GM18858 (cell line): ENCODE results near the gene EHD1.

Experiments used
- ATAC-seq: cut with Tn5 transposase; IDR thresholded peaks from one replicate; pipeline ENCODE4 v1.9.1; 2021; ENCODE audit not compliant: unreplicated experiment

Gene EHD1

GRCh38 chr11:64845129-64845775 is 33.2 kb downstream of the EHD1 start:
- no peak for ATAC-seq

GRCh38 chr11:64844330-64845128 is 33.9 kb downstream of the EHD1 start, which contains the start of gene CDC42BPG:
Gene CDC42BPG, minus strand, starts transcription at chr11:64844653. Its CDS starts 84 bp downstream, at chr11:64844569.
- ATAC-seq: no peak

DNA sequence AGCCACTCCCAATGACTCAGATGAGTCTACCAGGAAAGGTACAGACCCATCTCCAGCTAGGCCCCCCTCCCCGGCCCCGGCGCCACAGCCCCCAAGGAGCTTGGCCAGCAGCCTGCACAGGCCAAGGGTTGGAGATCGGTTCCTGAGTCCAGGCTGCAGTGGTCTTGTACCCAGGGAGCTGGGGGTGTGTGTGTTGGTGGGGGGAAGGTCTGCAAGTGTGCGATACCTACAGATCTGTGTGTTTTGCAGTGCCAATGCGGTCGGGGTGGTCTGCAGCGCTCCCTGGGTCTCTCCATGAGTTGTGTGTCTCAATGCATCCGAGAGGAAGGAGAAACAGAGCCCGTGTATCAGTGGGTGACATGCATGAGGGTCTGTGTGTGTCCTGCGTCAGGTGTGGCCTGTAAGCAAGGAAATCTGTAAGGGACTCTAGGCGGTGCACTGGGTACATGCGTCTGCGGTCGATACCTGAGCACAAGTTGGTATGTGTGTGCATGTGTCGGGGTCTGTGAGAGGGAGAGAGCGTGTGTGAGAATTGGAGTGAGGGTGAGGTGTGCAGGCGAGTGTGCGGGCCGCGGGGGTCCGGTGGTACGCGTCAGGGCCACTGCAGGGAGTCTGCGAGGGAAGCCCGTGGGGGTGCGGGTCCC is 34.6 kb downstream of the EHD1 start:
- ATAC-seq: no peak

GRCh38 chr11:64842851-64843685 is 35.4 kb downstream of the EHD1 start:
- no peak for ATAC-seq

GRCh38 chr11:64842366-64842759 is 36.1 kb downstream of the EHD1 start:
- no peak for ATAC-seq

DNA sequence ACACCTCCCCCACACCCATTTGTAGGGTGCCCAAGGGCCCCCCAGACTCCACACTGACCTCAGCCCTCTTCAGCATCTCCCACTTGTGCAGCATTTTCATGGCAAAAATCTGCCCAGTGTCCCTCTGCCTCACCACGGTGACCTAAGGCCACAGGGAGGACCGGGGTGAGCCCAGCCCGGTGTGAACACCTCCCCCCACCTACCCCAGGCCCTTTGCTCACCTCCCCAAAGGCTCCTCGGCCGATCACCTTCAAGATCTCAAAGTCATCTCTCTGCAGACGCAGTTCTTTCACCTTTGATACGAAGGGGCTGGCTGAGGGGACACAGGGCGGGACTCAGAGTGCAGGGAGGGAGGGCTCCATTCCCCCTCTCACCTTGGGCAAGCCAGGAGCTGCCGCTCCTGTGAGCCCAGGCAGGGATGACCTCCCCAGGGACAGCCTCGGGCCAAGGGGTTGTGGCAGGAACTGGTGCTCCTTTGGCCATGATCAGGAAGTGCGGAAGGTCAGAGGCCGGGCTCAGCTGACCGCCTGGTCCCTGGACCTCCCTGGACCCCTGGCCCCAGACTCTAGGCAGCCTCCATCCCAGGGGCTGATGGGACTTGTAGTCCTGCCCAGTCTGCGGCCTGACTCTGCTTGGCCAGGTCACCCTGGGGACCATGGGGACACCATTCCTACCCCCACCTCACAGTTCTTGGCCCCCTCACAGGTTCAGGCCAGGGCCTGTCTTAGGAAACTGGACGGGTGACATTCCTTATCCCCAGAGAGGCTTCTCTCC is 36.6 kb downstream of the EHD1 start:
- ATAC-seq: no peak

- ATAC-seq: no peak
Observed at GRCh38 chr11:64839887-64840782, 38.3 kb downstream of the EHD1 start.

GRCh38 chr11:64839335-64839734 is 39.1 kb downstream of the EHD1 start:
- ATAC-seq: no peak

DNA sequence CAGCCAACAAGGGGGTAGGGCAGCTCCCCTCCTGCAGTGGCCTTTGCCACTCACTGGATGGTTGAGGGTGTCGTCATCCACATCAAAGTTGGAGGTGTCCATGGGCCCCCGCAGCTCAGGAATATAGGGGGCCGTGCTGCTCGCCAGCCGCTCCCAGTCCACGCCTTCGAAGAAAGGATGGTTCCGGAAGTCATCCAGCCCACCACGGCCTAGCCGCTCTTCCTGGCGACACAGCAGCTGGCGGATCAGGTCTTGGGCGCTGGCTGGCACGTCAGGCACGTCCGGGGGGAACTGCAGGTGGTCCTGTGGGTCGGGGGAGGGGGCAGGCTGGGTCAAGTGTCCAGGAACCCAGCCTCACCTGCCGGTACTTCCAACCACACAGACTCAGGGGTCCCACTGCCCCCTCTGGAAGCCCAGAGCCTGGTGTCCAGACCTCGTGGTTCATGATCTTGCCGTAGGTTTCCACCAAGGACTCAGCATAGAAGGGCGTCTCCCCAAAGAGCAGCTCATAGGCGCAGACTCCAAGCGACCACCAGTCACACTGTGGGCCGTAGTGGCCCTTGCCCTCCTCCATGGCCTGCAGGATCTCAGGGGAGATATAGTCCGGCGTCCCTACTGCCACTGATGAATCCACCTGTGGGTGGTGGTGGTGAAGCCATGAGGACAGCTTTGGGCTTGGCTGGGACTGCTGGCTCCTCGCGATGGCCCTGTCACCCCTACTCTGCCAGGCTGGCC is 39.7 kb downstream of the EHD1 start:
- ATAC-seq: no peak

DNA sequence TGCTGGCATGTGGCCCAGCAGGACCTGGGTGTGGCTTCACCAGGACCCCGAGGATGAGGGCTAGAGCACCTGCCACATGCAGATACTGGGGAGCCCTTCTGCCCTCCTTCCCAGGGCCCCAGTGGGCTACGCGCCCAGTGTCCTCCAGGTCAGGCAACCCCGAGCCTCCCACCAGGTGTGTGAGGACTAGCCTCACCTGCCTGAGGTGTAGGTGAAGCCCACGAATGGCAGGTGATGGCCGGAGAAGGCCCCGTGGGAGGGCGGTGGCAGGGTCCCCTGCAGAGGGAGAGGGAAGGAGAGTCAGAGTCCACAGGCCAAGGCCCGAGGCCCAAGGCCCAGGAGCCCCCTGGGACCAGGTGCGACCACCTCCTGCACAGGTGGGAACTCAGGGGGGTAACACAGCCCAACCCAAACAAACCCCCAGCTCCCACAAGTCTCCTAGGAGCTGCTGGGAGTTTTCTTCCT is 40.5 kb downstream of the EHD1 start:
- no peak for ATAC-seq

GRCh38 chr11:64836448-64837072 is 41.9 kb downstream of the EHD1 start:
- ATAC-seq: no peak

DNA sequence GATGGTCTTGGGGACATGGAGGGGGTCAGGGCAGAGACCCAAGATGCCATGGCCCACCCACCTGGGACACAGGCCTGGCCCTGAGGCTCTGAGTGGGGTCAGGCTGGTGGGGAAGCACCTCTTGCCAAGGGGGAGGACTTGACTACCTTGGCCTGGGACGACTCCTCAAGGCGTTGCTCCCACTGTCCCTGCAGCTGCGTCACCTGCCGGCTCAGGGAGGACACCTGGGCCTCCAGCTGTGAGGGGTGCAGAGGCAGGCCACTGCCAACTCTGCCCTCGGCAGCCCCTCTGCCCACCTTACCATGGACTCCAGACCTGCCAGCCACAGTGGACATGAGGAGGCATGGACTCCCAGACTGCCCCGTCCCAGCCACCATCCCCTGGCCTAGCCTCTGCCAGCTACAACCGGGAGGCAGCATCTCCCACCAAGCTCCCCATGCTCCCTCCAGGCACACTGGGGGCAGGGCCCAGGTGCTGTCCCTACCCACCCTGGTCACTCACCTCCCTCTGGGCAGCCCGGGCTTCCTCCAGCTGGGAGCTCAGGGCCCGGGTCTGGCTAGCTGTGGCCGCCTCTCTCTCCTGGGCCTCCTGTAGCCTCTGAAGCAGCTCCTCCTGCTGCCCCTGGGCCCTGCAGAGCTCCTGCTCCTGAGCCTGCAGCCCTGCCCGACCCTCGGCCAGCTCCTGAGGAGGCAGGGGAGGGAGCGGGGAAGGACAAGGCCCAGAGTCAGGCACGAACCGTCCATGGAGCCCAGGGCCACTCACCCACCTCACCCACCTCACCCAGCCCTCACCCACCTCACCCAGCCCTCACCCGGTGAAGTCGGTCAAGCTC is 42.6 kb downstream of the EHD1 start:
- no peak for ATAC-seq

- no peak for ATAC-seq
Observed at GRCh38 chr11:64834723-64835615, 43.5 kb downstream of the EHD1 start.

- ATAC-seq: no peak
Observed at GRCh38 chr11:64834031-64834722, 44.2 kb downstream of the EHD1 start.

DNA sequence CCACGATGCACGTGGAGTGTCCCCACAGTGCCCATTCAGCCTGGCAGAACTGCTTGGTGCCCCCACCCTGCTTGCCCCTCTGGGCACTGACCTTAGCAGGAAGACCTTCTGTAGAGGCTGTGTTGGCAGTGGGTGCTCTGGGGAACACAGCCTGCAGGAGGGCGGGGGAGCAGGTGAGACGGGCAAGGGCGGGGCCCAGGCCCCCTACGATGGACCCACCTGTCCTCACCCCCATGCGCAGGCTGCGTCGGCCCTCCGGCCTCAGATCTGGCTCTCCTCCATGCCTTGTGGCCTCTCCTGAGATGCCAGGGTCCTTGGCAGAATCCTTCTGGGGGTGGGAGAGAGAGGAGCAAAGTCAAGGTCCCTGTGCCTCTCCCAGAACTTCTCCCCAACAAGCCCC is 44.9 kb downstream of the EHD1 start:
- no peak for ATAC-seq

DNA sequence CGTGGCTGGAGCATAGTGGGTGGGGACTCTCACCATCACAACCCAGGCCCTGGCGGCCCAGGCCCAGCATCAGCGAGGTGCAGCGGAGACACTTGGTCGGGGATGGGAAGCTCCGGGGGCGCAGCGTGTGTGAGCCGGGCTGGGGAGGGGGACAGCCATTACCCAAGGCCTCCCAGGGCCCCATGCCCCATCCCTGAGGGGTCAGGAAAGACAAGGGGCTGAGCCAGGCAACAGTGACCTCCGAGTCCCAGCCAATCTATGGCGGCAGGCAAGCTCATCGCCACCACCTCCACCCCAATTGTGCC is 45.3 kb downstream of the EHD1 start:
- no peak for ATAC-seq
